ENCODE results near the gene TUBA1C.
"Not testable (repeated sequence)": the region's sequence is repeated elsewhere in the genome, so short reads cannot be mapped to it uniquely, and the experiment has no call there.

Gene TUBA1C

GRCh38 chr12:49317118-49317517, 52.2 kb downstream of the TUBA1C start:
- not testable (repeated sequence) for H4K8ac ChIP-seq (ENCODE audit: low read length); H3K18ac ChIP-seq (ENCODE audit: low read depth in 1 of 2, low read length in 2 of 2); H3K4me2 ChIP-seq (ENCODE audit: low read length, poor library complexity, severe bottlenecking); H2BK5ac ChIP-seq (ENCODE audit: low read depth, low read length, poor library complexity, severe bottlenecking); H2AK5ac ChIP-seq (ENCODE audit: low read length, severe bottlenecking); H3K79me1 ChIP-seq (replicated peaks; ENCODE audit: low read length, poor library complexity, severe bottlenecking); H3K14ac ChIP-seq (ENCODE audit: low read length in 2 of 2); H4K91ac ChIP-seq (ENCODE audit: low read length); H3K4me1 ChIP-seq (ENCODE audit: control insufficient read depth, insufficient read depth, low read depth, low read length); H3K4me3 ChIP-seq (ENCODE audit: insufficient read depth in 1 of 2, low read depth in 1 of 2, low read length in 2 of 2); H2BK12ac ChIP-seq (ENCODE audit: low read length in 2 of 2); H3K27ac ChIP-seq (ENCODE audit: low read length, poor library complexity, severe bottlenecking); H3K9me3 ChIP-seq (ENCODE audit: control insufficient read depth, low read length); H2AFZ ChIP-seq (ENCODE audit: low read depth, low read length); H3K36me3 ChIP-seq (ENCODE audit: control insufficient read depth in 1 of 2, insufficient read depth in 2 of 2, low read depth in 1 of 2, low read length in 2 of 2); H3K9ac ChIP-seq (ENCODE audit: low read length); H3K27me3 ChIP-seq (ENCODE audit: control insufficient read depth in 1 of 2, insufficient read depth in 1 of 2, low read length in 2 of 2); H3K4ac ChIP-seq (ENCODE audit: low read depth in 1 of 2, low read length in 2 of 2); H2BK15ac ChIP-seq (ENCODE audit: low read depth, poor library complexity, severe bottlenecking); H2BK120ac ChIP-seq (ENCODE audit: low read depth, low read length); H3K23ac ChIP-seq (ENCODE audit: low read length in 2 of 2); DNase-seq
- WGBS: over 99% methylated on average over 6 of the region's 10 CpGs

- DNase-seq; H2AK5ac ChIP-seq (ENCODE audit: low read length, severe bottlenecking); H4K8ac ChIP-seq (ENCODE audit: low read length); H3K27me3 ChIP-seq (ENCODE audit: control insufficient read depth in 1 of 2, insufficient read depth in 1 of 2, low read length in 2 of 2); H2BK5ac ChIP-seq (ENCODE audit: low read depth, low read length, poor library complexity, severe bottlenecking); H3K9me3 ChIP-seq (ENCODE audit: control insufficient read depth, low read length); H2AFZ ChIP-seq (ENCODE audit: low read depth, low read length); H3K18ac ChIP-seq (ENCODE audit: low read depth in 1 of 2, low read length in 2 of 2); H3K14ac ChIP-seq (ENCODE audit: low read length in 2 of 2); H3K4me2 ChIP-seq (ENCODE audit: low read length, poor library complexity, severe bottlenecking); H2BK12ac ChIP-seq (ENCODE audit: low read length in 2 of 2); H3K23ac ChIP-seq (ENCODE audit: low read length in 2 of 2); H2BK15ac ChIP-seq (ENCODE audit: low read depth, poor library complexity, severe bottlenecking); H3K9ac ChIP-seq (ENCODE audit: low read length); H3K36me3 ChIP-seq (ENCODE audit: control insufficient read depth in 1 of 2, insufficient read depth in 2 of 2, low read depth in 1 of 2, low read length in 2 of 2); H2BK120ac ChIP-seq (ENCODE audit: low read depth, low read length); H3K27ac ChIP-seq (ENCODE audit: low read length, poor library complexity, severe bottlenecking); H4K91ac ChIP-seq (ENCODE audit: low read length); H3K4me3 ChIP-seq (ENCODE audit: insufficient read depth in 1 of 2, low read depth in 1 of 2, low read length in 2 of 2); H3K4ac ChIP-seq (ENCODE audit: low read depth in 1 of 2, low read length in 2 of 2): not testable (repeated sequence)
- H3K79me1 ChIP-seq (replicated peaks; ENCODE audit: low read length, poor library complexity, severe bottlenecking): peaks cover 15% of the 10 kb centered on the region
- peaks cover 13% of the 10 kb centered on the region for H3K4me1 ChIP-seq (ENCODE audit: control insufficient read depth, insufficient read depth, low read depth, low read length)
- 87% methylated on average over 9 of the region's 9 CpGs for WGBS
Observed at GRCh38 chr12:49320411-49321103, 55.7 kb downstream of the TUBA1C start.

GRCh38 chr12:49322367-49322707, 57.5 kb downstream of the TUBA1C start:
- H3K9me3 ChIP-seq (ENCODE audit: control insufficient read depth, low read length): no peaks in the 10 kb centered on the region
- H3K27ac ChIP-seq (ENCODE audit: low read length, poor library complexity, severe bottlenecking): no peak overlapping the region
- no peak overlapping the region for H2BK5ac ChIP-seq (ENCODE audit: low read depth, low read length, poor library complexity, severe bottlenecking)
- H3K4me1 ChIP-seq (ENCODE audit: control insufficient read depth, insufficient read depth, low read depth, low read length): peaks cover 13% of the 10 kb centered on the region
- peak overlapping the region in 1 of 2 experiments; percentile 53 for H3K4ac ChIP-seq (ENCODE audit: low read depth in 1 of 2, low read length in 2 of 2)
- H3K18ac ChIP-seq (ENCODE audit: low read depth in 1 of 2, low read length in 2 of 2): no peak overlapping the region
- no peak overlapping the region for H3K14ac ChIP-seq (ENCODE audit: low read length in 2 of 2)
- H2AFZ ChIP-seq (ENCODE audit: low read depth, low read length): no peak overlapping the region
- no peak overlapping the region for H4K8ac ChIP-seq (ENCODE audit: low read length)
- H2BK15ac ChIP-seq (ENCODE audit: low read depth, poor library complexity, severe bottlenecking): no peak overlapping the region
- no peak for DNase-seq
- no peak overlapping the region for H4K91ac ChIP-seq (ENCODE audit: low read length)
- H3K4me2 ChIP-seq (ENCODE audit: low read length, poor library complexity, severe bottlenecking): peak overlapping the region; percentile 17
- 67% methylated on average over 10 of the region's 12 CpGs for WGBS
- H3K36me3 ChIP-seq (ENCODE audit: control insufficient read depth in 1 of 2, insufficient read depth in 2 of 2, low read depth in 1 of 2, low read length in 2 of 2): peaks cover 3 to 5% of the 10 kb centered on the region in 2 experiments
- H3K23ac ChIP-seq (ENCODE audit: low read length in 2 of 2): no peak overlapping the region
- peak overlapping the region; percentile 70 to 90 for H3K4me3 ChIP-seq (ENCODE audit: insufficient read depth in 1 of 2, low read depth in 1 of 2, low read length in 2 of 2)
- no peak overlapping the region for H2AK5ac ChIP-seq (ENCODE audit: low read length, severe bottlenecking)
- H2BK12ac ChIP-seq (ENCODE audit: low read length in 2 of 2): no peak overlapping the region
- H3K79me1 ChIP-seq (replicated peaks; ENCODE audit: low read length, poor library complexity, severe bottlenecking): peaks cover 23% of the 10 kb centered on the region
- no peaks in the 10 kb centered on the region for H3K27me3 ChIP-seq (ENCODE audit: control insufficient read depth in 1 of 2, insufficient read depth in 1 of 2, low read length in 2 of 2)
- peak overlapping the region; percentile 92 for H3K9ac ChIP-seq (ENCODE audit: low read length)
- H2BK120ac ChIP-seq (ENCODE audit: low read depth, low read length): no peak overlapping the region

GRCh38 chr12:49322708-49323523, 58.0 kb downstream of the TUBA1C start, which contains the start of gene TROAP:
Gene TROAP (plus strand): TSS chr12:49323255. CDS start chr12:49323609, 354 bp downstream.
- H4K91ac ChIP-seq (ENCODE audit: low read length): peak within 1 kb of the TSS; percentile 36

More at GRCh38 chr12:49322708-49323523, 58.0 kb downstream of the TUBA1C start, which contains the start of gene TROAP:
- DNase-seq: peak; percentile 99
- Histone ChIP-seq H3K36me3 (ENCODE audit: control insufficient read depth in 1 of 2, insufficient read depth in 2 of 2, low read depth in 1 of 2, low read length in 2 of 2) (peaks cover 3 to 8% of the 10 kb centered on the region in 2 experiments), H2AK5ac (ENCODE audit: low read length, severe bottlenecking) (no peak within 1 kb of the TSS), H3K14ac (ENCODE audit: low read length in 2 of 2) (no peak within 1 kb of the TSS), H3K18ac (ENCODE audit: low read depth in 1 of 2, low read length in 2 of 2) (peak within 1 kb of the TSS in 1 of 2 experiments; percentile 93), H3K4me3 (ENCODE audit: insufficient read depth in 1 of 2, low read depth in 1 of 2, low read length in 2 of 2) (peak within 1 kb of the TSS; percentile 70 to 90), H2BK5ac (ENCODE audit: low read depth, low read length, poor library complexity, severe bottlenecking) (no peak within 1 kb of the TSS), H2BK15ac (ENCODE audit: low read depth, poor library complexity, severe bottlenecking) (peak within 1 kb of the TSS; percentile 62), H2BK12ac (ENCODE audit: low read length in 2 of 2) (no peak within 1 kb of the TSS), H3K4me1 (ENCODE audit: control insufficient read depth, insufficient read depth, low read depth, low read length) (peaks cover 13% of the 10 kb centered on the region), H4K8ac (ENCODE audit: low read length) (peak within 1 kb of the TSS; percentile 86), H3K27ac (ENCODE audit: low read length, poor library complexity, severe bottlenecking) (peak within 1 kb of the TSS; percentile 34), H3K79me1 (replicated peaks; ENCODE audit: low read length, poor library complexity, severe bottlenecking) (peaks cover 23% of the 10 kb centered on the region), H3K4ac (ENCODE audit: low read depth in 1 of 2, low read length in 2 of 2) (peak within 1 kb of the TSS in 1 of 2 experiments; percentile 53), H3K23ac (ENCODE audit: low read length in 2 of 2) (no peak within 1 kb of the TSS), H3K27me3 (ENCODE audit: control insufficient read depth in 1 of 2, insufficient read depth in 1 of 2, low read length in 2 of 2) (no peaks in the 10 kb centered on the region), H2AFZ (ENCODE audit: low read depth, low read length) (peak within 1 kb of the TSS; percentile 93), H3K9me3 (ENCODE audit: control insufficient read depth, low read length) (no peaks in the 10 kb centered on the region), H2BK120ac (ENCODE audit: low read depth, low read length) (no peak within 1 kb of the TSS), H3K9ac (ENCODE audit: low read length) (peak within 1 kb of the TSS; percentile 92), H3K4me2 (ENCODE audit: low read length, poor library complexity, severe bottlenecking) (peak within 1 kb of the TSS; percentile 99)
- WGBS: under 1% methylated on average over 57 of the region's 65 CpGs
